ENCODE data around the gene ZNF217. TPM values are rescaled to one million over a fixed set of nuclear protein-coding genes. Genes with fewer than 3 reads are reported as not detected.

The ZNF217 gene
- polyA plus RNA-seq, 3 donors = 10.5 to 41.5 (median 24.4) TPM

- 100% methylated on average over 2 of the region's 10 CpGs for WGBS (ENCODE audit: insufficient coverage)
- TF ChIP-seq CTCF (IDR thresholded peaks at IDR 0.05) = no peak
- no peak overlapping the region for H3K4me2 ChIP-seq (replicated peaks; ENCODE audit: extremely low read depth, low read length, poor library complexity, severe bottlenecking)
- no peaks in the 10 kb centered on the region for H3K27me3 ChIP-seq (ENCODE audit: control insufficient read depth in 2 of 2, insufficient read depth in 2 of 2, low read length in 2 of 2)
- peaks cover 100% of the 10 kb centered on the region for H3K79me2 ChIP-seq (ENCODE audit: insufficient read depth, low read length)
- Mint-ChIP-seq H3K36me3 (peaks cover 89 to 99% of the 10 kb centered on the region in 2 donors), H3K27ac (peak overlapping the region in 3 of 7 donors; percentile 44 to 66 (median 54)), H3K9me3 (peaks cover 0 to 2% (median 0%) of the 10 kb centered on the region in 7 donors), H3K4me3 (no peak overlapping the region), H3K27me3 (ENCODE audit: low read depth in 3 of 3) (peaks cover 0 to 3% (median 0%) of the 10 kb centered on the region in 3 donors), H3K4me1 (peaks cover 13% of the 10 kb centered on the region)
- no peaks in the 10 kb centered on the region for H3K9me3 ChIP-seq (replicated peaks in 1 of 2; ENCODE audit: control insufficient read depth in 1 of 2, insufficient read depth in 1 of 2, low read length in 2 of 2)
- no peak overlapping the region for H3K9ac ChIP-seq (ENCODE audit: insufficient read depth, low read length, poor library complexity, severe bottlenecking)
- intact Hi-C loops (cut with micrococcal nuclease) = loop anchor here (10.0 kb wide), 2 partner anchors 263 to 493 kb away; no protein-coding TSS in a partner anchor
- no peak overlapping the region for H3K27ac ChIP-seq (ENCODE audit: low read depth in 1 of 2, low read length in 2 of 2)
- H3K4me3 ChIP-seq (replicated peaks in 1 of 3; ENCODE audit: low read depth in 2 of 3, low read length in 3 of 3) = no peak overlapping the region
- no peak overlapping the region for H2AFZ ChIP-seq (ENCODE audit: insufficient read depth, low read depth, low read length, poor library complexity, severe bottlenecking)
- peaks cover 100% of the 10 kb centered on the region for H4K20me1 ChIP-seq (ENCODE audit: insufficient read depth, low read length)
- no peaks in the 10 kb centered on the region for H3K4me1 ChIP-seq (ENCODE audit: control insufficient read depth in 1 of 2, insufficient read depth in 2 of 2, low read length in 2 of 2)
- DNase-seq = no peak
- H3K36me3 ChIP-seq (replicated peaks in 1 of 2; ENCODE audit: control insufficient read depth in 1 of 2, insufficient read depth in 2 of 2, low read length in 2 of 2) = peaks cover 98 to 100% of the 10 kb centered on the region in 2 donors
Observed at GRCh38 chr20:53571555-53572286, 21.9 kb downstream of the ZNF217 start.

DNA sequence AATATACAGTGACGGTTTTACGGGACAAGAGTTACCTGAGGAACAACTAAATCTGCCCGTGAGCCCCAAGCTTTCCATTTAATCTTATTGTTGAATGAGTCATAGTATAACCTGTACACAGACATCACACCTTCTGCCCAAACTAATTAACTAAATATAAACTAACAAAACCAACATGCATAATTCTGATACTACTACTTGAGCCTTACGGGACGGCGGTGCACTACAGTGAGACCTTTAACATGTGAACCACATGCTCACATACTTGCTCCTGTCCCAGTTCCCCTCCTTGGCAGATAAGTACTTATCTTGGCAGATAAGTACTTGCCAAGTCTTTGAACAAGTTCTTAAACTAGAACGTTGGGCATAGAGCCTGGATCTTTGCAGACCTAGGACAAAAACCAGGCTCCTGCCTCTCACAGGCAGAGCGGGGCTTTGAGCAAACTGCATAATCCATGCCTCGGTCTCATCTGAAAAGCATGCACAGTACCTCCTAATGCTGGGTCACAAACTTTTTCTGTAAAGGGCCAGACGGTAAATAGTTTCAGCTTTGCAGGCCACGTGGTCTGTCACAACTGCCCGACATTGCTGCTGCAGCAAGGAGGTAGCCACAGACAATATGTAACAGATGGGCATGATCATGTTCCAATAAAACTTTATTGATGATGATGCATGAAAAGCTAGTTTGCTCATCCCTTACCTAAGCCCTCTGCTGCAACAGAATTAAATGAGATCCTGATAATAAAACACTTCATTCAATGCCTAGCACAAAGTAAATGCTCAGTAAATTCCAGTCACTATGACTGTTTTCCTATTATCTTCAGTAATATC lies 23.0 kb downstream of the ZNF217 start:
- no peak for DNase-seq
- Histone ChIP-seq H3K4me2 (replicated peaks; ENCODE audit: extremely low read depth, low read length, poor library complexity, severe bottlenecking) (no peak overlapping the region), H3K4me1 (ENCODE audit: control insufficient read depth in 1 of 2, insufficient read depth in 2 of 2, low read length in 2 of 2) (no peaks in the 10 kb centered on the region), H4K20me1 (ENCODE audit: insufficient read depth, low read length) (peaks cover 100% of the 10 kb centered on the region), H3K27me3 (ENCODE audit: control insufficient read depth in 2 of 2, insufficient read depth in 2 of 2, low read length in 2 of 2) (no peaks in the 10 kb centered on the region), H3K79me2 (ENCODE audit: insufficient read depth, low read length) (peaks cover 98% of the 10 kb centered on the region), H3K36me3 (replicated peaks in 1 of 2; ENCODE audit: control insufficient read depth in 1 of 2, insufficient read depth in 2 of 2, low read length in 2 of 2) (peaks cover 97 to 100% of the 10 kb centered on the region in 2 donors), H3K4me3 (replicated peaks in 1 of 3; ENCODE audit: low read depth in 2 of 3, low read length in 3 of 3) (no peak overlapping the region), H2AFZ (ENCODE audit: insufficient read depth, low read depth, low read length, poor library complexity, severe bottlenecking) (no peak overlapping the region), H3K9ac (ENCODE audit: insufficient read depth, low read length, poor library complexity, severe bottlenecking) (no peak overlapping the region), H3K27ac (ENCODE audit: low read depth in 1 of 2, low read length in 2 of 2) (peak overlapping the region in 1 of 2 donors; percentile 8), H3K9me3 (replicated peaks in 1 of 2; ENCODE audit: control insufficient read depth in 1 of 2, insufficient read depth in 1 of 2, low read length in 2 of 2) (no peaks in the 10 kb centered on the region)
- H3K9me3 Mint-ChIP-seq = peaks cover 0 to 1% (median 0%) of the 10 kb centered on the region in 7 donors
- no peak for TF ChIP-seq CTCF (IDR thresholded peaks at IDR 0.05)
- no peak overlapping the region for H3K4me3 Mint-ChIP-seq
- whole genome bisulfite sequencing (ENCODE audit: insufficient coverage) = 94% methylated on average over 9 of the region's 12 CpGs
- intact Hi-C loops (cut with micrococcal nuclease) = loop anchor here (10.0 kb wide), 2 partner anchors 264 to 494 kb away; no protein-coding TSS in a partner anchor
- H3K36me3 Mint-ChIP-seq = peaks cover 88 to 99% of the 10 kb centered on the region in 2 donors
- peak overlapping the region in 2 of 7 donors; percentile 32 to 42 for H3K27ac Mint-ChIP-seq
- H3K4me1 Mint-ChIP-seq = peaks cover 11% of the 10 kb centered on the region
- H3K27me3 Mint-ChIP-seq (ENCODE audit: low read depth in 3 of 3) = peaks cover 0 to 3% (median 0%) of the 10 kb centered on the region in 3 donors

Measured in CD14-positive monocyte (primary cell).